HepG2 (cell line): ENCODE results near the gene SEMA6B. TPM values are rescaled to one million over a fixed set of nuclear protein-coding genes. Genes with fewer than 3 reads are reported as not detected.

Experiments used
- BHLHE40 ChIP-seq: IDR thresholded peaks from 2 replicates; pipeline ENCODE4 v1.6.1; 2011; ENCODE audit warnings: low read length, improper control_type of control experiment
- BRD4 ChIP-seq: sonication (generic); formaldehyde crosslinking; IDR thresholded peaks from 2 replicates; pipeline ENCODE4 v1.4.0; 2020; ENCODE audit warnings: missing genetic modification reagents
- FOSL2 ChIP-seq: sonication (generic); formaldehyde crosslinking; IDR thresholded peaks from 2 replicates; pipeline ENCODE4 v1.4.0; 2020; ENCODE audit warnings: missing genetic modification reagents
- GZF1 ChIP-seq: sonication (generic); formaldehyde crosslinking; IDR thresholded peaks from 2 replicates; pipeline ENCODE4 v1.5.1; 2020; ENCODE audit warnings: mild to moderate bottlenecking, missing genetic modification reagents
- HES4 ChIP-seq: sonication (generic); formaldehyde crosslinking; IDR thresholded peaks from 2 replicates; pipeline ENCODE4 v1.9.0; 2021; ENCODE audit warnings: mild to moderate bottlenecking, missing genetic modification reagents, borderline replicate concordance
- HNF4G ChIP-seq, 2 experiments: sonication (generic) in 1 of 2; formaldehyde crosslinking in 1 of 2; IDR thresholded peaks; 2 replicates each; pipeline versions ENCODE4 v1.4.0 to v1.6.1; 2011 to 2020; ENCODE audit warnings: borderline replicate concordance in 2 of 2, low read depth in 2 of 2, mild to moderate bottlenecking in 2 of 2, low read length in 1 of 2, missing genetic modification reagents in 1 of 2, moderate library complexity in 1 of 2
- JUND ChIP-seq: sonication (generic); formaldehyde crosslinking; IDR thresholded peaks from 2 replicates; pipeline ENCODE4 v1.8.0; 2022; ENCODE audit warnings: mild to moderate bottlenecking, missing genetic modification reagents
- MAFK ChIP-seq, 2 experiments: IDR thresholded peaks in 1 of 2; conservative IDR thresholded peaks in 1 of 2; 2 replicates each; pipeline ENCODE4 v1.6.1; 2011; ENCODE audit warnings: improper control_type of control experiment in 2 of 2, low read length in 2 of 2
- NCOA1 ChIP-seq: sonication (generic); formaldehyde crosslinking; IDR thresholded peaks from 2 replicates; pipeline ENCODE4 v1.9.0; 2021; ENCODE audit warnings: missing genetic modification reagents
- SALL2 ChIP-seq: sonication (generic); formaldehyde crosslinking; IDR thresholded peaks from 2 replicates; pipeline ENCODE4 v1.8.1; 2023; ENCODE audit warnings: mild to moderate bottlenecking, missing genetic modification reagents, inconsistent platforms
- SUZ12 ChIP-seq: fragments of 150-350 bp; IDR thresholded peaks from 2 replicates; pipeline ENCODE4 v1.6.1; 2014; ENCODE audit warnings: low read depth, low read length
- SYNCRIP ChIP-seq: fragments of 200-400 bp; formaldehyde crosslinking; IDR thresholded peaks from 2 replicates; pipeline ENCODE4 v1.6.1; 2018; ENCODE audit warnings: mild to moderate bottlenecking, low read depth, low read length; ENCODE audit not compliant: insufficient read depth
- TEF ChIP-seq: sonication (generic); formaldehyde crosslinking; IDR thresholded peaks from 2 replicates; pipeline ENCODE4 v1.5.0; 2020; ENCODE audit warnings: missing genetic modification reagents
- TFDP1 ChIP-seq: IDR thresholded peaks from 2 replicates; pipeline ENCODE4 v1.6.1; 2016; ENCODE audit warnings: missing compliant biosample characterization, missing genetic modification reagents, borderline replicate concordance
- TRIM24 ChIP-seq: sonication (generic); formaldehyde crosslinking; IDR thresholded peaks from 2 replicates; pipeline ENCODE4 v1.8.0; 2022; ENCODE audit warnings: mild to moderate bottlenecking, missing genetic modification reagents
- ZFP82 ChIP-seq: sonication (generic); formaldehyde crosslinking; IDR thresholded peaks from 2 replicates; pipeline ENCODE4 v1.5.1; 2020; ENCODE audit warnings: mild to moderate bottlenecking, missing genetic modification reagents, borderline replicate concordance
- ZNF10 ChIP-seq: sonication (generic); formaldehyde crosslinking; IDR thresholded peaks from 2 replicates; pipeline ENCODE4 v1.4.0; 2020; ENCODE audit warnings: mild to moderate bottlenecking, low read depth, missing genetic modification reagents, borderline replicate concordance
- ZNF543 ChIP-seq: sonication (generic); formaldehyde crosslinking; IDR thresholded peaks from 2 replicates; pipeline ENCODE4 v1.4.0; 2020; ENCODE audit warnings: mild to moderate bottlenecking, missing genetic modification reagents
- ZNF766 ChIP-seq: sonication (generic); formaldehyde crosslinking; IDR thresholded peaks from 2 replicates; pipeline ENCODE4 v1.5.0; 2020; ENCODE audit warnings: missing genetic modification reagents, borderline replicate concordance
- ZNF879 ChIP-seq: sonication (generic); formaldehyde crosslinking; IDR thresholded peaks from 2 replicates; pipeline ENCODE4 v1.8.1; 2023; ENCODE audit warnings: missing genetic modification reagents
- polyA plus RNA-seq, 8 experiments: library from polyadenylated mRNA; depleted of rRNA in 3 of 8; stranded (reverse) in 7 of 8; unstranded in 1 of 8; fragments of >200 nt; fragmentation: Illumina TruSeq in 4 of 8; extraction: Trizol in 4 of 8; gene quantifications; 2 replicates each; pipeline versions ENCODE4 v1.2.1 to v1.2.3, GENCODE V29; 2011 to 2016; ENCODE audit warnings: low read depth in 4 of 8, missing spikeins in 1 of 8, mixed read lengths in 1 of 8; ENCODE audit not compliant: insufficient read depth in 1 of 8
- total RNA-seq, 5 experiments: library from RNA; depleted of rRNA; stranded (reverse); fragments of >200 nt; fragmentation: Illumina TruSeq; extraction: Trizol; gene quantifications; 2 replicates each; pipeline ENCODE4 v1.2.3, GENCODE V29; 2016; ENCODE audit warnings: low read depth in 1 of 5
- TF ChIP-seq, protein P1 (sequence below): sonication (generic); formaldehyde crosslinking; IDR thresholded peaks from 2 replicates; pipeline ENCODE4 v1.4.0; 2020; ENCODE audit warnings: missing genetic modification reagents
- TF ChIP-seq, protein P2 (sequence below): sonication (generic); formaldehyde crosslinking; IDR thresholded peaks from 2 replicates; pipeline ENCODE4 v1.5.0; 2020; ENCODE audit warnings: missing genetic modification reagents, mild to moderate bottlenecking, borderline replicate concordance

The SEMA6B gene
- total and polyA plus RNA-seq, 2 of the 13 experiments (the other 11 are each of a cell fraction or from before 2014, with no cell fraction given) = 45.5 to 67.1 TPM

DNA sequence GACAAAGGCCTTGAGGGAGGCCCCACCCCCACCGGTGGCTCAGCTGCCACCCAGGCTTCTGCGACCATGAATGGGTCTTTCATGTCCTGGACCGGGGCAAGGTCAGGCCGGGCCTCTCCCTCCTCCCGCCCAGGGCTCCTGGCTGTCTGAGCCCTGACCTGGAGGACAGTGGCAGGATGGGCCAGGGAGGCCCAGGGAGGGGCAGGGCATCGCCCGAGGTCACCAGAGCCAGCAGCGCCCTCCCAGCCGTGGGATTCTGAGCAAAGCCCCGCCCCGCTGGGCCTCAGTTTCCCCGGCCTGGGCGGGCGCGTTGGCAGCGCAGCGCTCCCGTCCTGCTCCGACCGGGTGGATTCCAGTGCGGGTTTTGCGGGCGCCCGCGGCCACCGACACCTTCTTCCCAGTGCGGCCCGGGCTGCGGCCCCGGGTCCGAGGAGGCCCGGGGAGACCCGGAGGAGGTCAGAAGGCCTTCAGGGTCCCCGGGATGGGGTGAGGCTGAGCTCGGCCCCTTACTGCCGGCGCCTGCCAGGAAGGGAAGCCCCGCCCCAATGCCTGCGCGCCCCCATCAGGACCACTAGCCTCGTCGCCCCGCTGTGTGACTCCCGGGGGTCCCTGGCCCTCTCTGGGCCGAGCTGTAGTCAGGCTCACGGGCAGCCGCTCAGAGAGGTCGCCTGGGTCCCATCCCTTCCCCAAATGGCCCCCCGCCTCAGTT lies 24.6 kb upstream of the SEMA6B start (continued):
- TF ChIP-seq, protein P1, sequence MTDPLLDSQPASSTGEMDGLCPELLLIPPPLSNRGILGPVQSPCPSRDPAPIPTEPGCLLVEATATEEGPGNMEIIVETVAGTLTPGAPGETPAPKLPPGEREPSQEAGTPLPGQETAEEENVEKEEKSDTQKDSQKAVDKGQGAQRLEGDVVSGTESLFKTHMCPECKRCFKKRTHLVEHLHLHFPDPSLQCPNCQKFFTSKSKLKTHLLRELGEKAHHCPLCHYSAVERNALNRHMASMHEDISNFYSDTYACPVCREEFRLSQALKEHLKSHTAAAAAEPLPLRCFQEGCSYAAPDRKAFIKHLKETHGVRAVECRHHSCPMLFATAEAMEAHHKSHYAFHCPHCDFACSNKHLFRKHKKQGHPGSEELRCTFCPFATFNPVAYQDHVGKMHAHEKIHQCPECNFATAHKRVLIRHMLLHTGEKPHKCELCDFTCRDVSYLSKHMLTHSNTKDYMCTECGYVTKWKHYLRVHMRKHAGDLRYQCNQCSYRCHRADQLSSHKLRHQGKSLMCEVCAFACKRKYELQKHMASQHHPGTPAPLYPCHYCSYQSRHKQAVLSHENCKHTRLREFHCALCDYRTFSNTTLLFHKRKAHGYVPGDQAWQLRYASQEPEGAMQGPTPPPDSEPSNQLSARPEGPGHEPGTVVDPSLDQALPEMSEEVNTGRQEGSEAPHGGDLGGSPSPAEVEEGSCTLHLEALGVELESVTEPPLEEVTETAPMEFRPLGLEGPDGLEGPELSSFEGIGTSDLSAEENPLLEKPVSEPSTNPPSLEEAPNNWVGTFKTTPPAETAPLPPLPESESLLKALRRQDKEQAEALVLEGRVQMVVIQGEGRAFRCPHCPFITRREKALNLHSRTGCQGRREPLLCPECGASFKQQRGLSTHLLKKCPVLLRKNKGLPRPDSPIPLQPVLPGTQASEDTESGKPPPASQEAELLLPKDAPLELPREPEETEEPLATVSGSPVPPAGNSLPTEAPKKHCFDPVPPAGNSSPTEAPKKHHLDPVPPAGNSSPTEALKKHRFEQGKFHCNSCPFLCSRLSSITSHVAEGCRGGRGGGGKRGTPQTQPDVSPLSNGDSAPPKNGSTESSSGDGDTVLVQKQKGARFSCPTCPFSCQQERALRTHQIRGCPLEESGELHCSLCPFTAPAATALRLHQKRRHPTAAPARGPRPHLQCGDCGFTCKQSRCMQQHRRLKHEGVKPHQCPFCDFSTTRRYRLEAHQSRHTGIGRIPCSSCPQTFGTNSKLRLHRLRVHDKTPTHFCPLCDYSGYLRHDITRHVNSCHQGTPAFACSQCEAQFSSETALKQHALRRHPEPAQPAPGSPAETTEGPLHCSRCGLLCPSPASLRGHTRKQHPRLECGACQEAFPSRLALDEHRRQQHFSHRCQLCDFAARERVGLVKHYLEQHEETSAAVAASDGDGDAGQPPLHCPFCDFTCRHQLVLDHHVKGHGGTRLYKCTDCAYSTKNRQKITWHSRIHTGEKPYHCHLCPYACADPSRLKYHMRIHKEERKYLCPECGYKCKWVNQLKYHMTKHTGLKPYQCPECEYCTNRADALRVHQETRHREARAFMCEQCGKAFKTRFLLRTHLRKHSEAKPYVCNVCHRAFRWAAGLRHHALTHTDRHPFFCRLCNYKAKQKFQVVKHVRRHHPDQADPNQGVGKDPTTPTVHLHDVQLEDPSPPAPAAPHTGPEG (CRISPR knock-in tag) = peak; percentile 61; the same call in 1 of the 2 replicates
- TF ChIP-seq ZNF10 = no peak
- TF ChIP-seq SALL2 (CRISPR knock-in tag) = peak; percentile 89
- no peak for TF ChIP-seq GZF1
- no peak; the same call in 1 of the 2 replicates for TF ChIP-seq ZNF543 (CRISPR knock-in tag)
- TF ChIP-seq NCOA1 = peak; percentile 94
- TF ChIP-seq SUZ12 = no peak
- no peak for TF ChIP-seq ZNF879
- peak; percentile 90 for TF ChIP-seq HNF4G (IDR thresholded peaks at IDR 0.05; ENCODE audit: borderline replicate concordance, low read depth, low read length)
- no peak; the same call in 1 of the 2 replicates for TF ChIP-seq HNF4G (CRISPR knock-in tag; IDR thresholded peaks at IDR 0.05; ENCODE audit: borderline replicate concordance, low read depth)
- TF ChIP-seq SYNCRIP = no peak
- TF ChIP-seq FOSL2 (CRISPR knock-in tag) = peak; percentile 62
- TF ChIP-seq TRIM24 = no peak
- TF ChIP-seq ZNF766 (CRISPR knock-in tag) = peak; percentile 59; the same call in 1 of the 2 replicates
- TF ChIP-seq BHLHE40 = peak; percentile 17; the same call in 1 of the 2 replicates
- TF ChIP-seq, protein P2, sequence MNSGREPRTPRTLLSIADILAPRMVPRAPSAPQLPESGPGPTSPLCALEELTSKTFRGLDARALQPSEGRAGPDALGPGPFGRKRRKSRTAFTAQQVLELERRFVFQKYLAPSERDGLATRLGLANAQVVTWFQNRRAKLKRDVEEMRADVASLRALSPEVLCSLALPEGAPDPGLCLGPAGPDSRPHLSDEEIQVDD (CRISPR knock-in tag) = no peak
- no peak for TF ChIP-seq TEF (CRISPR knock-in tag)
- peak; percentile 38 for TF ChIP-seq BRD4
- TF ChIP-seq HES4 (CRISPR knock-in tag) = no peak
- no peak for TF ChIP-seq MAFK (conservative IDR thresholded peaks at IDR 0.05 in 1 of 2, IDR thresholded peaks at IDR 0.05 in 1 of 2; ENCODE audit: low read length in 2 of 2)
- peak; percentile 57; the same call in 1 of the 2 replicates for TF ChIP-seq TFDP1
- no peak for TF ChIP-seq JUND (CRISPR knock-in tag)
- no peak for TF ChIP-seq ZFP82 (CRISPR knock-in tag)
